Loucy (cell line): Measurements from ENCODE around the gene AKAP9.
"Not testable (repeated sequence)": the region's sequence is repeated elsewhere in the genome, so short reads cannot be mapped to it uniquely, and the experiment has no call there.

Experiments used
- H2AFZ ChIP-seq: fragments of 200-600 bp; sonication (generic); 2 replicates; pipeline ENCODE4 v1.6.0; 2016; ENCODE audit warnings: antibody characterized with exemption, mild to moderate bottlenecking, low read length, moderate library complexity
- H3F3A ChIP-seq: fragments of 200-600 bp; 2 replicates; pipeline ENCODE4 v1.6.0; 2016; ENCODE audit warnings: antibody characterized with exemption, low read depth, mild to moderate bottlenecking
- H3K27me3 ChIP-seq: fragments of 200-600 bp; sonication (generic); 2 replicates; pipeline ENCODE4 v1.6.1; 2014; ENCODE audit warnings: low read length, mild to moderate bottlenecking; ENCODE audit not compliant: insufficient read depth, poor library complexity, severe bottlenecking
- H3K36me3 ChIP-seq: fragments of 200-600 bp; sonication (generic); 2 replicates; pipeline ENCODE4 v1.6.1; 2016; ENCODE audit warnings: low read length; ENCODE audit not compliant: insufficient read depth
- H3K4me1 ChIP-seq: fragments of 200-600 bp; sonication (generic); 2 replicates; pipeline ENCODE4 v1.5.1; 2014; ENCODE audit warnings: low read length, mild to moderate bottlenecking; ENCODE audit not compliant: insufficient read depth, poor library complexity, severe bottlenecking
- H3K4me2 ChIP-seq: fragments of 200-600 bp; sonication (generic); 2 replicates; pipeline ENCODE4 v1.6.0; 2014; ENCODE audit warnings: antibody characterized with exemption, low read length, low read depth, mild to moderate bottlenecking; ENCODE audit not compliant: poor library complexity, severe bottlenecking
- H3K4me3 ChIP-seq: fragments of 200-600 bp; sonication (generic); 2 replicates; pipeline ENCODE4 v1.5.1; 2014; ENCODE audit warnings: low read length, mild to moderate bottlenecking, mixed read lengths; ENCODE audit not compliant: poor library complexity, severe bottlenecking
- H3K79me2 ChIP-seq: fragments of 200-600 bp; sonication (generic); 2 replicates; pipeline ENCODE4 v1.6.1; 2014; ENCODE audit warnings: low read length; ENCODE audit not compliant: insufficient read depth
- H3K9ac ChIP-seq: fragments of 200-600 bp; sonication (generic); 2 replicates; pipeline ENCODE4 v1.6.0; 2014; ENCODE audit warnings: mild to moderate bottlenecking, low read depth, low read length, moderate library complexity; ENCODE audit not compliant: poor library complexity, severe bottlenecking
- H3K9me2 ChIP-seq: fragments of 200-600 bp; sonication (generic); replicated peaks from 2 replicates; pipeline ENCODE4 v1.6.1; 2016; ENCODE audit warnings: low read depth, low read length, mixed read lengths
- H3K9me3 ChIP-seq: fragments of 200-600 bp; sonication (generic); 2 replicates; pipeline ENCODE4 v1.6.1; 2014; ENCODE audit warnings: mild to moderate bottlenecking, antibody characterized with exemption, low read length, low read depth; ENCODE audit not compliant: insufficient read depth
- H4K20me1 ChIP-seq: fragments of 200-600 bp; sonication (generic); 2 replicates; pipeline ENCODE4 v1.6.0; 2014; ENCODE audit warnings: antibody characterized with exemption, low read length, mild to moderate bottlenecking; ENCODE audit not compliant: insufficient read depth, poor library complexity, severe bottlenecking
- CTCF ChIP-seq: fragments of 200-600 bp; sonication (generic); conservative IDR thresholded peaks from 2 replicates; pipeline ENCODE4 v1.5.1; 2014; ENCODE audit warnings: mild to moderate bottlenecking, antibody characterized with exemption, low read length
- EZH2phosphoT487 ChIP-seq: fragments of 200-600 bp; IDR thresholded peaks from 2 replicates; pipeline ENCODE4 v1.6.1; 2018; ENCODE audit warnings: antibody characterized with exemption, mild to moderate bottlenecking, moderate library complexity, borderline replicate concordance

The AKAP9 gene

GRCh38 chr7:91940572-91941341, at the start of gene AKAP9:
Gene AKAP9 (plus strand): TSS chr7:91940862. CDS start chr7:91941100, 238 bp downstream.
- H3K9ac ChIP-seq = peak within 1 kb of the TSS; percentile 89
- H3K4me1 ChIP-seq = peaks cover 48% of the 10 kb centered on the region
- H3K9me2 ChIP-seq = no peaks in the 10 kb centered on the region
- no peaks in the 10 kb centered on the region for H3K27me3 ChIP-seq
- H3F3A ChIP-seq = peaks cover 3% of the 10 kb centered on the region; the same call in 1 of the 2 replicates
- peak within 1 kb of the TSS; percentile 97 for H3K4me2 ChIP-seq
- H3K79me2 ChIP-seq = peaks cover 62% of the 10 kb centered on the region
- H3K36me3 ChIP-seq = no peaks in the 10 kb centered on the region
- peaks cover 35% of the 10 kb centered on the region for H4K20me1 ChIP-seq
- no peaks in the 10 kb centered on the region for H3K9me3 ChIP-seq
- H2AFZ ChIP-seq = peak within 1 kb of the TSS; percentile 92
- TF ChIP-seq EZH2phosphoT487 (no peak), CTCF (no peak)
- peak within 1 kb of the TSS; percentile 87 for H3K4me3 ChIP-seq

- H3K36me3 ChIP-seq = no peaks in the 10 kb centered on the region
- H3K9ac ChIP-seq = no peak overlapping the region
- no peaks in the 10 kb centered on the region for H3K4me1 ChIP-seq
- no peaks in the 10 kb centered on the region for H3K27me3 ChIP-seq
- H4K20me1 ChIP-seq = no peaks in the 10 kb centered on the region
- no peaks in the 10 kb centered on the region for H3K9me2 ChIP-seq
- TF ChIP-seq EZH2phosphoT487 (no peak), CTCF (no peak)
- no peaks in the 10 kb centered on the region for H3K79me2 ChIP-seq
- H3F3A ChIP-seq = no peaks in the 10 kb centered on the region
- no peak overlapping the region for H2AFZ ChIP-seq
- no peak overlapping the region for H3K4me2 ChIP-seq
- no peak overlapping the region for H3K4me3 ChIP-seq
- H3K9me3 ChIP-seq = no peaks in the 10 kb centered on the region
Measured at GRCh38 chr7:91892099-91892705, 48.5 kb upstream of the AKAP9 start.

GRCh38 chr7:91892821-91893340, 47.8 kb upstream of the AKAP9 start:
- Histone ChIP-seq H3K9ac (no peak overlapping the region), H3F3A (no peaks in the 10 kb centered on the region), H3K36me3 (no peaks in the 10 kb centered on the region), H3K79me2 (no peaks in the 10 kb centered on the region), H3K9me2 (no peaks in the 10 kb centered on the region), H3K4me3 (no peak overlapping the region), H3K27me3 (no peaks in the 10 kb centered on the region), H3K4me1 (no peaks in the 10 kb centered on the region), H3K4me2 (no peak overlapping the region), H3K9me3 (no peaks in the 10 kb centered on the region), H2AFZ (no peak overlapping the region), H4K20me1 (no peaks in the 10 kb centered on the region)
- TF ChIP-seq EZH2phosphoT487 (no peak), CTCF (no peak)

GRCh38 chr7:91893699-91894098, 47.0 kb upstream of the AKAP9 start:
- H3K9ac ChIP-seq, H4K20me1 ChIP-seq, H3K4me2 ChIP-seq, H3K4me1 ChIP-seq, H3F3A ChIP-seq, H3K9me3 ChIP-seq, H3K79me2 ChIP-seq, H3K4me3 ChIP-seq, H3K27me3 ChIP-seq, H2AFZ ChIP-seq, H3K36me3 ChIP-seq, H3K9me2 ChIP-seq: not testable (repeated sequence)
